ENCODE data around the gene TSC2. TPM values are rescaled to one million over a fixed set of nuclear protein-coding genes. Genes with fewer than 3 reads are reported as not detected.

TSC2 gene
- total RNA-seq (2022; extraction: Qiagen RNA extraction), result 26.6 to 43.3 TPM (median 38.2 TPM) in 5 replicates

GRCh38 chr16:2047330-2048115 lies at the start of gene TSC2, which contains the start of gene NTHL1:
TSC2 (plus strand) TSS chr16:2047985; CDS start chr16:2048616, 631 bp downstream.
NTHL1 (minus strand) TSS chr16:2047834; CDS start chr16:2047823, 11 bp downstream.

GRCh38 chr16:2009791-2010510 lies 37.8 kb upstream of the TSC2 start, which contains the start of gene ZNF598:
ZNF598 (minus strand) TSS chr16:2009821.

GRCh38 chr16:2019518-2019920 lies 28.3 kb upstream of the TSC2 start, which contains the start of gene NPW:
NPW (plus strand) TSS chr16:2019785.

GRCh38 chr16:2026461-2027023 lies 21.2 kb upstream of the TSC2 start, which contains the start of gene NHERF2:
NHERF2 (plus strand) TSS chr16:2026902; CDS start chr16:2027006, 104 bp downstream.

GRCh38 chr16:2135770-2136490 lies 88.1 kb downstream of the TSC2 start, which contains the start of gene PKD1:
PKD1 (minus strand) TSS chr16:2135898; CDS start chr16:2135689, 209 bp downstream.

Other genes with a start within 250 kb of the TSC2 start
- gene HAGH, start 221.2 kb upstream of the TSC2 start, total RNA-seq (2022; extraction: Qiagen RNA extraction), result 58.3 to 76.8 TPM (median 69.0 TPM) in 5 replicates
- 47.7 to 53.9 TPM (median 52.3 TPM) in 5 replicates for gene FAHD1, start 220.8 kb upstream of the TSC2 start, total RNA-seq (2022; extraction: Qiagen RNA extraction)
- gene MEIOB, start 175.8 kb upstream of the TSC2 start, total RNA-seq (2022; extraction: Qiagen RNA extraction), result 1.7 to 2.3 TPM (median 1.9 TPM) in 5 replicates
- gene HS3ST6, start 129.6 kb upstream of the TSC2 start, total RNA-seq (2022; extraction: Qiagen RNA extraction), result 1.6 to 3.9 TPM (median 3.0 TPM) in 5 replicates
- 25.7 to 36.5 TPM (median 34.4 TPM) in 5 replicates for gene MSRB1, start 104.8 kb upstream of the TSC2 start, total RNA-seq (2022; extraction: Qiagen RNA extraction)
- not detected in 5 replicates for gene RPL3L, start 93.3 kb upstream of the TSC2 start, total RNA-seq (2022; extraction: Qiagen RNA extraction)
- 230 to 308 TPM (median 254 TPM) in 5 replicates for gene NDUFB10, start 88.4 kb upstream of the TSC2 start, total RNA-seq (2022; extraction: Qiagen RNA extraction)
- gene RPS2, start 83.2 kb upstream of the TSC2 start, total RNA-seq (2022; extraction: Qiagen RNA extraction), result 3,823 to 5,639 TPM (median 5,518 TPM) in 5 replicates
- 0.10 TPM in 1 of 5 replicates, not detected in the others for gene RNF151, start 81.1 kb upstream of the TSC2 start, total RNA-seq (2022; extraction: Qiagen RNA extraction)
- gene TBL3, start 75.9 kb upstream of the TSC2 start, total RNA-seq (2022; extraction: Qiagen RNA extraction), result 32.8 to 46.2 TPM (median 39.0 TPM) in 5 replicates
- gene NOXO1, start 66.5 kb upstream of the TSC2 start, total RNA-seq (2022; extraction: Qiagen RNA extraction), result 0.09 to 0.52 TPM (median 0.21 TPM) in 5 replicates
- gene GFER, start 63.8 kb upstream of the TSC2 start, total RNA-seq (2022; extraction: Qiagen RNA extraction), result 21.3 to 45.6 TPM (median 42.0 TPM) in 5 replicates
- 5.5 to 9.7 TPM (median 8.2 TPM) in 5 replicates for gene SYNGR3, start 58.0 kb upstream of the TSC2 start, total RNA-seq (2022; extraction: Qiagen RNA extraction)
- 45.4 to 65.2 TPM (median 62.1 TPM) in 5 replicates for gene ZNF598, start 38.2 kb upstream of the TSC2 start, total RNA-seq (2022; extraction: Qiagen RNA extraction)
- gene NPW, start 28.2 kb upstream of the TSC2 start, total RNA-seq (2022; extraction: Qiagen RNA extraction), result 0.87 to 1.3 TPM (median 1.1 TPM) in 5 replicates
- 43.6 to 63.6 TPM (median 62.0 TPM) in 5 replicates for gene NHERF2, start 21.1 kb upstream of the TSC2 start, total RNA-seq (2022; extraction: Qiagen RNA extraction)
- 37.5 to 51.5 TPM (median 47.5 TPM) in 5 replicates for gene NTHL1, start 151 bp upstream of the TSC2 start, total RNA-seq (2022; extraction: Qiagen RNA extraction)
- gene PKD1, start 87.9 kb downstream of the TSC2 start, total RNA-seq (2022; extraction: Qiagen RNA extraction), result 36.3 to 64.1 TPM (median 59.9 TPM) in 5 replicates
- gene RAB26, start 100.6 kb downstream of the TSC2 start, total RNA-seq (2022; extraction: Qiagen RNA extraction), result 2.4 to 4.6 TPM (median 3.5 TPM) in 5 replicates
- 40.5 to 59.7 TPM (median 53.3 TPM) in 5 replicates for gene TRAF7, start 107.8 kb downstream of the TSC2 start, total RNA-seq (2022; extraction: Qiagen RNA extraction)
- gene CASKIN1, start 148.6 kb downstream of the TSC2 start, total RNA-seq (2022; extraction: Qiagen RNA extraction), result 0.32 to 0.66 TPM (median 0.56 TPM) in 5 replicates
- 42.1 to 58.2 TPM (median 51.9 TPM) in 5 replicates for gene MLST8, start 157.5 kb downstream of the TSC2 start, total RNA-seq (2022; extraction: Qiagen RNA extraction)
- 4.2 to 6.5 TPM (median 5.7 TPM) in 5 replicates for gene BRICD5, start 162.9 kb downstream of the TSC2 start, total RNA-seq (2022; extraction: Qiagen RNA extraction)
- gene PGP, start 166.9 kb downstream of the TSC2 start, total RNA-seq (2022; extraction: Qiagen RNA extraction), result 16.3 to 36.4 TPM (median 34.8 TPM) in 5 replicates
- gene E4F1, start 175.6 kb downstream of the TSC2 start, total RNA-seq (2022; extraction: Qiagen RNA extraction), result 16.7 to 27.8 TPM (median 26.6 TPM) in 5 replicates
- 0.77 to 1.8 TPM (median 1.6 TPM) in 5 replicates for gene DNASE1L2, start 188.5 kb downstream of the TSC2 start, total RNA-seq (2022; extraction: Qiagen RNA extraction)
- 47.6 to 92.3 TPM (median 88.7 TPM) in 5 replicates for gene ECI1, start 203.6 kb downstream of the TSC2 start, total RNA-seq (2022; extraction: Qiagen RNA extraction)
- gene RNPS1, start 220.1 kb downstream of the TSC2 start, total RNA-seq (2022; extraction: Qiagen RNA extraction), result 250 to 299 TPM (median 265 TPM) in 5 replicates

All from A549 treated with CORT108297 at 1 μM for 4 hours (cell line).